SIG-M5 treated with dmso at 0.1 percent for 504 hours (cell line): ENCODE data around the gene ATG13.

Source experiments
- DNase-seq: peaks from one replicate; lab custom pipeline; 2025; ENCODE audit not compliant: unreplicated experiment; lab: John Stamatoyannopoulos, UW

ATG13 gene

GRCh38 chr11:46642627-46643335 is 25.4 kb downstream of the ATG13 start:
- no peak for DNase-seq

GRCh38 chr11:46643531-46643930 is 26.2 kb downstream of the ATG13 start:
- no peak for DNase-seq

- no peak for DNase-seq
Measured at GRCh38 chr11:46643986-46644385, 26.6 kb downstream of the ATG13 start.

GRCh38 chr11:46649180-46649738 is 31.9 kb downstream of the ATG13 start:
- DNase-seq: no peak

DNA sequence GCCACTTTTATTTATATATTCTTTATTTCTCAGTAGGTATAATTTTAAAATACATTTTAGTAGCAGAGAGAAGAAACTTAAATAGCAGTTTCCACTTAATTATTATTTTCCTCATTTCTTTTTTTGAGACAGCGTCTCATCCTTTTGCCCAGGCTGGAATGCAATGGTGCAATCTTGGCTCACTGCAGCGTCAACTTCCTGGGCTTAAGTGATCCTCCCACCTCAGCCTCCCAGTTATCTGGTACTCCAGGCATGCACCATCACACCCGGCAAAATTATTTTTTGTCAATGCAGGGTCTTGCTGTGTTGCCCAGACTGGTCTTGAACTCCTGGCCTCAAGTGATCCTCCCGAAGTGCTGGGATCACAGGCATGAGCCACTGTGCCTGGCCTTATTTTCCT is 38.3 kb downstream of the ATG13 start:
- DNase-seq: no peak

DNA sequence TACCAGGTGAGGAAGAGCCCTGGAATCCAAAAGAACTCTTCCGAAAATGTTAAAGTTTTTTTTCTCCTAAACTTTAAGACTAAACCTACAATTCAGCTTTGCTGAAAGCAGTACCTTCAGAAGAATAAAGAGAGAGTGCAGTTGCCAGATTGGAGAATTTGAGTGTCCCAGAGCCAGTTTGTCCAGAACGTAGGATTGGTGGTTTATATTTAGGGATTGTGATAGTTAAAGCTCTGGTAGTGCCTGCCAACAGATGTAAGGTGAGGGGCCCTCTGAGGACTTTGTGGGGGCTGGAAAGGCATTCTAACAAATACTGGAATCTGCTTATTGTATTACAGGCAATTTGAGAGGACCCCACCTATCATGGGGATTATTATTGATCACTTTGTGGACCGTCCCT is 39.8 kb downstream of the ATG13 start:
- DNase-seq: no peak

DNA sequence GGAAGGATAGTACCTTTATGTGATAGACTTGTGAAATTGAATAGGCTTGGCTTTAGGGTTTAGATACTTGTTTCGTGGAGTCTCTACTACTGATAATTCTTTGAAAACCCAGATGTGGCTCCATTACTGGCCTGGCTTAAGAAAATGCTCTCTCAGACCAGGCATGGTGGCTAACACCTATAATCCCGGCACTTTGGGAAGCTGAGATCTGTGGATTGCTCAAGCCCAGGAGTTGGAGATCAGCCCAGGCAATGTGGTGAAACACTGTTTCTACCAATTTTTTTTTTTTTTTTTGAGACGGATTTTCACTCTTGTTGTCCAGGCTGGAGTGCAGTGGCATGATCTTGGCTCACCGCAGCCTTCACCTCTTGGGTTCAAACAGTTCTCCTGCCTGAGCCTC is 40.9 kb downstream of the ATG13 start:
- DNase-seq: no peak

DNA sequence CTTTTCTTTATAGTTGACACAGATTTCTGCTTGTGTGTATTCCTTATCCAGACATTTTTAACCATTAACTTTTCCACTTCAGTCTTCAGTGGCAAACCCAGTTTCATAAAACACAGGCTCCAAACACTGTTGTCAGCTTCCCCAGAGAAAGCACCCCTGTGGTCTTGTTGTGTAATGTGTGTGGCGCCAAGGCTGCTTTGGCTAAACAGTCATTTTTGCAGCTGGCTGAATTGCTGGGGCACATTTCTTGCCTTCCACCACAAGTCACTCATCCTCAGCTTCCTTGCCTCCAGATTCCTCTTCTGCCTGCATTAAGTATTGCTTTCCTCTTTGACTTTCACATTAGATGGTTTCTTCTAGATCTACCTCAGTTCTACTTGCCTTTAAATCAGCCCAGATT is 42.6 kb downstream of the ATG13 start:
- peak; percentile 95 for DNase-seq

DNA sequence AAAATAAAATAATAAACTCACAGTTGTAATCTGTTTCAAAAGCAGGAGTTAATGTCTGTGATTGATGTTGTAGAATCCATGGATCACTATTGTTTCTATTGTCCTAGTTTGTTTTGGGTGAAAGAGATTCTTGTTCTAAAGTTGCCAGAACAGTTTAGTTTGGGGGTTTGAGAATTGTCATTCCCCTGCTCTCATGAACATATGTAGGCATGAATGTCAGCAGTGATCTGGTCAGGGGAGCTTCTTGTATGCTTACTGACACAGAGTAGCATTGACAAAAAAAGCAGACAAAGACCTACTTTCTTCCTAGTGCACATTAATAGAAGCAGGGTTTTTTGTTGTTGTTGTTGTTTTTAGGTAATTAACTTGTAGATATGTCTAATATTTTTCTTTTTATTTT is 44.5 kb downstream of the ATG13 start:
- no peak for DNase-seq

- no peak for DNase-seq
Measured at GRCh38 chr11:46662366-46662765, 45.0 kb downstream of the ATG13 start.

GRCh38 chr11:46663277-46663940 is 46.1 kb downstream of the ATG13 start:
- DNase-seq: no peak

- no peak for DNase-seq
Measured at GRCh38 chr11:46664612-46665011, 47.3 kb downstream of the ATG13 start.

GRCh38 chr11:46665356-46665755 is 48.0 kb downstream of the ATG13 start:
- no peak for DNase-seq

DNA sequence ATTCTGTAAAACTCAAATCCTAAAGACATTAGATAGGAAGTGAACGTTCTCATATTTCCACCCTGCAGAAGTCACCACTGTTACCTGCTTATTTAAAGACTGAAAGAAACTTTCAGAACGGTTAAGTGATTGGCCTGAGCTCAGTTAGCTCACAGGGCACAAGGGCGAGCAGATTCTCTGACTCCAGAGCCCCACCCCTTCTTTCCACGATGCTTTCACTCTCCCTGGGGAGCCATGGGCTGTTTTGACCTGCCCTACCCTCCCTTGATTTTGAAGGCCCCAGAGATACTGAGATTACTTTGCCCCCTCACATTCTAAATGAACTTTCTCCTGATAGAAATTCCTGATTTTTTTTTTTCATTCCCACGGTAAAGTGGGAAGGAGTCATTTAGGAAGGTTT is 49.2 kb downstream of the ATG13 start:
- no peak for DNase-seq

DNA sequence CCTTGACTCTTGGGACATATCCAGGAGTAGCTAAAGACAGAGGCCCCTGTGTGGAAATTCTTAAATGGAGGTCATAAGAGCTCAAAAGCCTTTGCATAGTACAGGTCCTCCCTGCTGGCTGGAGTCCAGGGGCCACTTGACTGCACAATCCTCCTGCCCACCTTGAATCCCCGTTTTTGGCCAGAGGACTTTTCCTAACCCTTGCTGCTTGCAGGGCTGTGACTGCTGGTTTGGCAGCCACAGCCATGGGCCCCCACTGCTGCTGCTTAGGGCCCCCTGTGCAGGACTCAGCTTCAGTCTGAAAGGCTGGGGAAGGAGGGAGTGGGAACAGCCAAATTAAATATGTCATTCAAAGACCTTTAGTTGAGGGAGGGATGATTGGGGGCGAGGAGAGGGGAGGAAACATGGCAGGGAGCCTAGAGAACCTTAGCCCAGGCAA is 49.7 kb downstream of the ATG13 start:
- no peak for DNase-seq

DNA sequence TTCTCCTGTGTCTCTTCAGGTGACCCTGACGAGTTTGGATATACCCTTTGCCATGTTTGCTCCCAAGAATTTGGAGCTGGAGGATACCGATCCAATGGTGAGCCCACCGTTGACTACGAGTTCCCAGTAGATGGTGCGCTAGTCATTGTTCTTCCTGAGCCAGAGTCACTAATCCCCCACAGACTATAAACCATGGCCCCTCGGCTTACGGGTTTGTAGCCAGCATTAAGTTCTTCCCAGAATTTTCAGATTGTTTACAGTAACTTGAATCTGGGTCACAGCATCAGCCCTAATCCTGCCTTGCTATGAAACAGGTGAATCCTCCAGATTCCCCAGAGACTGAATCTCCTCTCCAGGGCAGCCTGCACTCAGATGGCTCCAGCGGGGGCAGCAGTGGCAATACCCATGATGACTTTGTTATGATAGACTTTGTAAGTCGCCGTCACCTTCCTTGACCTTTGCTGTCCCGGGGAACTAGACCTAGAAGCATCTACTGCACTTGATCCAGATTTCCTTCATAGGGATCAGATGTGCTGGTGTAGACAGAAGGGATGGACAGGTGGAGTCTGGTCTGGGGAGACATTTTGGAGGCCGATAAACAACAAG is 51.2 kb downstream of the ATG13 start:
- no peak for DNase-seq

DNA sequence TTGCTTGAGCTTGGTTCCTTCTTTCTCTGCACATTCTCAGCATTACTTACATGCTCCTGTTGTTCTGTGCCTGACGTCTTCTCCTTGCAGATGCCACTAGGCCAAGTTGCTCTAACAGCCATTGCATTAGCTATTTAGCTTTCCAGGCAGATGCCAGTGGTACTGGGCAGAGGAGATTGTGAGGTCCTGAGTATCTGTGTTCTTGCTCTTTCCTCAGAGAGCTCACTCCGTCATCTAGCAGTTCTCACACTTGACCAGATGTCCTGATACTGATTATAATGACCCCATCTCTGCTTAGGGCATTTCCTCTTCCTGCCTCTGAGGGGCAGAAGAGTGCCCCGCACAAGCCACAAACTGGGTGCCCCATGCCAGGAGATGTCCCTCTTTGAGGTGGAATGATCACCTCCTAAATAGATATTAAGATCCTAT is 52.4 kb downstream of the ATG13 start:
- peak; percentile 42 for DNase-seq

DNA sequence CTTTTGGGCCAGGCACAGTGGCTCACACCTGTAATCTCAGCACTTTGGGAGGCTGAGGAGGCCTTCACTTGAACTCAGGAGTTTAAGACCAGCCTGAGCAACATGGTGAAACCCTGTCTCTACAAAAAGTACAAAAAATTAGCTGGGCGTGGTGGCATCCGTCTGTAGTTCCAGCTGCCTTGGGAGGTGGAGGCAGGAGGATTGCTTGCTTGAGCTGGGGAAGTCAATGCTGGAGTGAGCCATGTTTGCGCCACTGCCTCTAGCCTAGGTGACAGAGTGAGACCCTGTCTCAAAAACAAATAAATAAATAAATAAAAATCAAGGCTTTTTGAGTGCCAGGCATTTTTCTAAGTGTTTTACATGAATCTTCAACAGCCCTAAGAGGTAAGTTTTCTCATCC is 53.2 kb downstream of the ATG13 start:
- DNase-seq: peak; percentile 63

- no peak for DNase-seq
Measured at GRCh38 chr11:46671958-46672315, 54.6 kb downstream of the ATG13 start.

DNA sequence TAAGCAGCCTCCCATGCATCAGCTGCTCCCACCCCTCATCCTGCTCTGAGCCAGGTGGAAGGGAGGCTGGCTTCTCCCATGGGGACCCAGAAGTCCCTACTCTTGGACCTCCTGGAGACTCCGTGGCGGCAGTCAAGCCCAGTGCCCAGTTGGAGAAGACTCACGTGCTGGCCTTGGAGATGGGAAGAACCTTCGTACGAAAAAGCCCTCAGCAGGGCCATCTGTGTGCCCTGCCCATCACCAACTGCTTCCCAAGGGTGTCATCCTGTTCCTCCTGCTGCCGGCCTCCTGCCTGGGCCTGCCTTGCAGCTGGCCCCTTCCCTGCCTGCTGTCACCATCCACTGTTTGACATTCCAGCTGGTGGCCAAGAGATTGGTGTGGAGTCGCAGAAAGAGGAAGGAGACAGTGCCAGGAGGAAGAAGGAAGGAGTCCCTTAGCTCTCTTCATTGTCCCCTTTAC is 55.1 kb downstream of the ATG13 start:
- peak; percentile 32 for DNase-seq

DNA sequence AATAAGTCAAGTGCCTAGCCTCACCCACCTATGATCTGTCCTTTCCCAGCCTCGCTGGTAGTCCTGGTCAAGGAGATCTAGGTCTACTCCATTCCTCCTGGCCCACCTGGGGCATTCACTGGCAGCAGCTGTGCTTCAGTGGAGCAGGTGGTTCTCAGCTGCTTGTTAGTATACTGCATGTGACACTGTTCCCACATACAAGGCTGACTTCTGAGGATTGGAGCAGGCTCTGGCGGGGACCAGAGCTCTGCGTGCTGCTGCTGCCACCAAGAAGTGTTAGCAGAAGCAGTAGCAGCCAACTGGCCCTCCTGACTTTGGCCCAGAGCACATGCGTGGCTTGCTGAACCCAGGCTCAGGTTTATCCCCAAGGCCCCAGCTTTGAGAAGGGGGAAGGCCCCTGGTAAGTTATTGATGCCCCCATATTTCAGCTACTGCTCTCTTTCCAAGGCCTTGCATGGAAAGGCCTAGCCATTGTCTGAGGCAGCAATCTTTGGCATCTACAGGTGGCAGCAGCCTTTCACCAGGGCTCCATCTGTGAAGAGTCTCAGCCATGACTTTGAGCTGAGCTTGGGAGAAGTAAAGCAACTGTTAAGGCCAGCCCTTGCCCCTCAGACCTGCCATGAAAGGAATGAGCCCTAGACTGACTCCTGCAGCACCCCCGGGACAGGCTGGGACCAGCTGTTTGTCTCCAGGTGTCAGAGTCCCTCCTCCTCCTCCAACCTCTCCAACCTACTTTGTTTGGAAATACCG is 56.5 kb downstream of the ATG13 start:
- DNase-seq: no peak
